ENCODE results near the gene SDK1.

SDK1 gene

DNA sequence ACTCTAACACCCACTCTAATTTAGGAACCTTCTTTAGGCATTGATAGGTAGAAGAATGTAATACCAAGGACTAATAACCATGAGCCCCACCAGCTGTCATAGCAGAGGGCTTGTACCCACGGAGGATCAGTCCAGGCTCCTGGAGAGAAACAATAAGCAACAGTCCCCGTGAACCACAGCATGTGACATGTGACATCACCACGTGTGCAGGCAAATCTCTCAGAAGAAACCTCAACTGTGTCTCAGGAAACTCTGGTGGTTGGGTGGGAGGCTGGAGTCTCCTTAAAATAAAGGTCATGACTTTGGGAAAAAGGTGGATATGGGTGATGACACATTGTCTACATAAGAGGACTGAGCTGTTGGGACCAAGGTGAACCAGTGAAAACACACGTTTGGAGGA is 727.2 kb downstream of the SDK1 start:
- DNase-seq: no peak

DNA sequence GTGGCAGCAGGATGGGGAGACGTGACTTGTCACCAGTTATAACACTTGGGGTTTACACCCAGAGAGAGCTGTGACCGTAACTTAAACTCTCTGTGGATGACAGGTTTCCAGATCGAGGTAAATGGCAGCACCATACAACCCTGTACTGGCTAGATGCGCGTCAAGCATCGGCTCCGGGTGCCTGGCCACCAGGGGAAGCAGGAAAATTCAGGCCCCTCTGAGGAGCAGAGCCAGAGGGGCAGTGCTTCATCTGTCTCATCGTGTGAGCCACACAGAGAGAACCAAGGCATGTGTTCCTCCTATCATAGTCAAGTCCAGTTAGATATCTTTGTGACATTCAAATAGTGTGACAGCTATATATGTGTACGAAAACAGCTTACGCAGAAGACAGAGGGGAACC is 728.9 kb downstream of the SDK1 start:
- DNase-seq: no peak

DNA sequence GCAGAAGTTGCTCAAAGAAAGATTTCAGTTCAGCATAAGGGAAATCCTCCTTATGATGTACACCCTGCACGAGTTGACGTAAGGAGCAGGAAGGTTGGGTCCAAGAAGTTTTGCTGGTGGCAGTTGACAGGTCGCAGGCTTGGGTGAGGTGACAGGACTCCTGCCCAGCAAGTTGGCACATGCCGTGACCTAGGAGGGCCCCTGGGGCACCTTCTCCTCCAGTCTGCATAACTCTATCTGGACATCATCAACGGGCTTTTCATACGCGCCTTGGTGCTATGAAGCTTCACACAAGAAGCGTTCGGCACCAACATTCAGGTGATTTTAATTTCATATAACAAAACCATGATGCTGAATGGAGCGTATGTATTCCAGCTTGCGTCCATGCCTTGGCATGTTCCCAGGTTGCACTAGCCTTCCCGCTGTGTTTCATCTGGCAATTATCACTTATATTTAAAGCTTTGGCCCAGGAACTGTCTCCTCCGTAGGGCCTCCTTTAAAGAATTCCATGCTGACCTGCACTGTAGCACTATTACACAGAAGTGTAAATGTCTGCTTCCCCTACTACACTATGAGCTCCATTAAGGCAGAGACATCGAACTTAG is 729.4 kb downstream of the SDK1 start:
- no peak for DNase-seq

DNA sequence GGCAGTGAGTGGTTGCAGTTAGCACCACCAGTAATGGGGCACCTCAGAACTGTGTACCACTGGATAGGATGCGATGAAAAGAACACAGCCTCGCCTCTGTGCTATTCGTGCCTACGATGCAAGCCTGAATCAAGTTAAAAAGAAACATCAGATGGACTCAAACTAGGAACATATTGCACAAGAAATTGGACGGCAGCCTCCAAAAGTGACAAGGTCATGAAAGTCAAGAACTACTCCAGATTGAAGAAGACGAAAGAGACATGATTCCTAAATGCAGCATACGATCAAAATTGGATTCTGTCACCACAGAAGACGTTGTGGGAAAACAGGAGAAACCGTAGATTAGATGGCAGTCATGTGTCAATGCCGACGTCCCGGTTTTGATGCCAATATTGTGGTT is 732.9 kb downstream of the SDK1 start:
- no peak for DNase-seq

DNA sequence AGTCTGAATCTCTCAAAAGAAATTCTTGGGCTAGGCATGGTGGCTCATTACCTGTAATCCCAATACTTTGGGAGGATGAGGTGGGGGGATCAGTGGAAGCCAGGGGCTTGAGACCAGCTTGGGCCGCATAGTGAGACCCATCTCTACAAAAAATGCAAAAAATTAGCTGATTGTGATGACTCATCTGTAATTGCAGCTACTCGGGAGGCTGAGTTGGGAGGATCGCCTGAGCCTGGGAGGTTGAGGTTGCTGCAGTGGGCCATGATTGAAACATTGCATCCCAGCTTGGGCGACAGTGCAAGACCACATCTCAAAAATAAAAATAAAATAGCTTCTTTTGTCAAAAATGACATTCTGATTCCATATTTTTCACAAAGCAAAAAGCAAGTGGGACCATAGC is 736.3 kb downstream of the SDK1 start:
- no peak for DNase-seq

DNA sequence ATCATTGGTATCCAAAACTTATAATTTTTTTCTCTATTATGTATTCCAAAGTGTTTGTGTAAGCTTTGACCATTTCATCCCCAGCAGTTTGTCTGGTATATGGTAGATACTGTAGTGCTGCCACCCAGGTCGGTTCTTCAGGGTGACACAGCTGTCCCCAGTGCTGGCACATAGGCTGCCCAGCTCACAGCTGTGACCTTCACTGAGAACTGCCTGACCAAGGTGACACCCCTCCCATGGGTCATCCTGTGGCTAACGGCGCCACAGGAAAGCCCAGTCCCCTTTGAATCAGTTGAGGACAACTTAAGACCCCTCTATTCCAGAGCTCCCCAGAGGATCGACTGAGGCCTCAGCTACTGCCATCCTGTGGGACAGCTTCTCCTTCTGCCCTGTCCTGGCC is 736.8 kb downstream of the SDK1 start:
- DNase-seq: no peak

DNA sequence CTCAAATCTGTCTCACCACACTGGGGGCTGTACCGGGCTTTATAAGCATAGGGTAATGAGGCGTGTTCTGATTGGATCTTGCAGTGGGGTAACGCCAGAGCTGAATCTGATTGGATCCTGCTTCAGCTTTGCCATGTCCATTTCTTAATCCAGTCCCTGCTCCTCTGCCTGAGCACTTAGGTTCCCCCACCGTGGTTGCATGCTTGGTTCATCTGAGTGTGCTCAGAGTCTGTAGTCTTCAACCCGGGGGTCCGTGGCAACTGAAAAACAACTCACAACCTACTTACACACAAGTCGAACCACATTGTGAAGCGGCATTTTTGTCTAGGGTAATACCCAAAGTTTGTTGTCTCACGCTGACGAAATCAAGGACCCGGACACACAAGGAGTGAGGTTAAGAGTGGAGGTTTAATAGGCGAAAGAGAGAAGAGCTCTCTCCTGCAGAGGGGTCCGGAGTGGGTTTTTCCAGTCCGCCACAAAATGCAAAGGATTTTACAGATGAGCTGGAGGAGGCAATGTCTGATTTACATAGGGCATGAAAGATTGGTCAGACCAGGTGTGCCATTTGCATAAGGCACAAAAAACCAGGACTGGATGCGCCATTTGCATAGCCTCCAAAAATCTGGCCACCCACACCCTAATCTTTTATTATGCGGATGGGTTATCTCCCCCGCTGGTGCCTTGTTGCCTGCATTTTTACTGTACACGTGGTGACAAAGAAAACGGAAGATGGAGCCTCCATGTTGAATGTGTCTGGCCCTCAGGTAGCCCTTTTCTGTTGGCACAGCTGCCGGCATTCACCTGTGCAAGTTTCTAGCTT is 739.3 kb downstream of the SDK1 start:
- DNase-seq: no peak

DNA sequence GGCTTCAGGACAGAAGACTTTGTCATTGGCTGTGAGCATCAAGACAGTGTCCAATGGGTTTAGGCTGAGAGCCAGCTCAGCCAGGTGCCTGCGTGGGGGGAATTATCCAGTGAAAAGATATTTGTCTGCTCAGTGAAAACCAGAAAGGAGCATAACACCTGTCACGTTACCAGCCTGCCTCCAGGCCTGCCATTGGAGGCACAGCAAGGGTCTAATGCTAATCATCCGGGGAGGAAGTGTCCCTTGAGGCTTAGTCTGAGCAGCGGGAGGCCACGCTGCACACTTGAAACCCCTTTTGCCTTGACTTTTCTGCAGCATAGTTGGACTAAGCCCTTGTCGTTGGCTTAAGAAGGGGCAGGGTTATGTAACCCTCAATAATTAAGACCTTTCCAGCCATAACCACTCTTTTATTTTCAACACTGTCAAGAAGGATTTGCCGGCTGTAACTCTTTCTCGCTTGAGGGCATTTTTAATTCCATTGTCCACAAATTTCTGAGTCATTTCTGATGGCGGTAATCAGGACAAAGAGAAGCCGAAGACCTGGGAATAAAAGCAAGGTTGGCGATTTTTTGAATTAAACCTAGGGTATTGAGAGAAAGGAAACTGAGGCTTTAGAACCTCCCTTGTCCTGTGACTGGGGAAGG is 741.5 kb downstream of the SDK1 start:
- no peak for DNase-seq

DNA sequence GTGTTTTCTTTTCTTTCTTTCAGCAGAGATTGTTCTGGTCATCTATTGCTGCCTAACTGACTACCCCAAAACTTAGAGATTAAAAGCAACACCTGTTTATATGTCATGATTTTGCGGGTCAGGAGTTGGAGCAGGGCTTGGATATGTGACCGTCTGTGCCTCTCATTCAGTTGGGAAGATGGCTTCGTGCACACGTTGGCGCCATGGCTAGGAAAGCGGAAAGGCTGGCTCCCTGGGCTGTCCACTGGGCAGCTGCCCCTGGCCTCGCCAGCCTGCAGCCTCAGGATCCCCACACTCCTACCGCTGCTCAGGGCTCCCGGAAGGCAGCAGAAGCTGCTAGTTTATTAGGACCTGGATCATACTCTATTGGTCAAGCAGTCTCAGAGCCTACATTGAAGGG is 742.9 kb downstream of the SDK1 start:
- no peak for DNase-seq

DNA sequence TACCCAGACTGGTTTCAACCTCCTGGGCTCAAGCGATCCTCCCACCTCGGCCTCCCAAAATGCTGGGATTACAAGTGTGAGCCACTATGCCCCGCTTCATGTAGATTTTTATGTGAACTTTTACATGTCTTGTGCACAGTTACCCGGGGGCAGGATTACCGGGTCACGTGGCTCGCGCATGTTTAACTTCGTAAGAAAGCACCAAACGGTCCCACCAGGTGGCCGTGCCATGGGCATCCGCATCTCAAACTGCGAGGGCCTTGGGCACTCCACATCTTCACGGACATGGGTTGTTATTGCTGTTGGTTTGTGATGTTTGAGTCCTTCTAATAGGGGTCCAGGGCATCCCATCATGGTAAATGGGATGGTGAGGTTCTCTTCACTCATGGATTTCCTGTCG is 744.4 kb downstream of the SDK1 start:
- no peak for DNase-seq

DNA sequence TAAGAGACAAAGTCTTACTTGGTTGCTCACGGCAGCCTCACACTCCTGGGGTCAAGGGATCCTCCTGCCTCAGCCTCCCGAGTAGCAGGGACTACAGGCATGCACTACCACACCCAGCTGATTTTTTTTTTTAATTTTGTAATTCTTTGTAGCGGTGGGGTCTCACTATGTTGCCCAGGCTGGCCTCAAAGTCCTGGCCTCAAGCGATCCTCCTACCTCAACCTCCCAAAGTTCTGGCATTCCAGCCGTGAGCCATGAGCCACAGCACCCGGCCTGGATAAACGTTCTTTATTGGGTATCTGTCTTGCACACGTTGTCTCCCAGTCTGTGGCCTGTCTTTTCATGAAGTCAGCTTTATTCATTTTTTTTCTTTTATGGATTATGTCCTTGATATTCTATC is 744.9 kb downstream of the SDK1 start:
- no peak for DNase-seq

DNA sequence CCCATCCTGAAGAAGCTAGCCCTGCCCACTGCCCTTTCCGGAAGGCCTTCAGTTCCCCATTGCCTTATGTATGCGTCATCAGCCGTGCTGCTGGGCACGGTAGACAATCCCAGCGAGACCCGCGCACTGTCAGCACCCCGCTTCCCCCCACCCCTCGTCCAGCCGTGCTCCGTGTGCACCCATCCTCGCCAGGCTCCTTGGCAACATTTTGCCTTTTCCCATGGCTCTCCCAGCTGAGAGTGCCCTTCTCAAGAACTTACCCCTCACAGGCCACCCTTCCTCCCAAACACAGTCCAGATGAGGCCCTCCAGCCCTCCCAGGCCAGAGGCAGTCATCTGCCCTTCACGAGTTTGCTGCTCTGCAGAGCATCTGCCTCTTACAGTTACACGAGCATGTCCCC is 747.3 kb downstream of the SDK1 start:
- DNase-seq: no peak

DNA sequence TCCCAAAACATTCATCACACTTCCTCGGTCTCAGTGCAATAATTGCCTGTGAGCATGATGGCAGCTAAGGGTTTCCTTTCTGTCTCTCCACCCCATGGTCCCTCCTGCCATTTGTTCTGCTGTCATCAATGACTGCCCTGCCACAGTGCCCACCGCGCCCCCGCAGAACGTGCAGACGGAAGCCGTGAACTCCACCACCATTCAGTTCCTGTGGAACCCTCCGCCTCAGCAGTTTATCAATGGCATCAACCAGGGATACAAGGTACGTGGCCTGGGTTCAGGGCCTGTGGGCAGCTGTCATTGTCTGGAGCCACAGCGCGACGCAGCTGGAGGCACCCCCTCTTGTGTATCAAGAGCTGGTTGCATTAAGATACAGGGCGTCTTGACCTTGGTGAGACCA is 748.1 kb downstream of the SDK1 start:
- DNase-seq: no peak

DNA sequence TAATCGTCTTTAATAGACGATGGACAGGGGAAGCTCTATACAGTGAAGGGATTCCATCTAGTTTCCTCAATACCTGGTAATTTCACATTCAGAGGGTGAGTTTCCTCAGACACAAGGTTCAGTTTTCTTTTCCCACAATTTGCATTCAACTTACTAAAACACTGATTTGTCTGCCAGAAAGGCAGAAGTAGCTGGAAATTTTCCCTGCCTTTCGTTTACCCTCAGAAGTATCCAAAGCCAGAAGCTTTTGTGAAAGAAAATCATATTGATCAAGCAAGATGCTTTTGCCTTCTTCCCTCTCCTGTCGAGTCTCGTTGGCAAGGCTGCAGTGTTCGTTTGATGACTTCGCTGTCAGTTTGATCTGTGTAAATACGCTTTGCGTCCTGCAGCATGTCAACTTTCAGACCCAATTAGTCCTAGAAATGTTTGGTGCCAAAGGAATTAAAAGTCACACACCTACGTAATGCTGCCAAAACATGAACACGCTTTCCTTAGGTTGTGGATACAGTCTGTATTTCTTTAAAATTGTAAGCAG is 749.1 kb downstream of the SDK1 start:
- DNase-seq: no peak

DNA sequence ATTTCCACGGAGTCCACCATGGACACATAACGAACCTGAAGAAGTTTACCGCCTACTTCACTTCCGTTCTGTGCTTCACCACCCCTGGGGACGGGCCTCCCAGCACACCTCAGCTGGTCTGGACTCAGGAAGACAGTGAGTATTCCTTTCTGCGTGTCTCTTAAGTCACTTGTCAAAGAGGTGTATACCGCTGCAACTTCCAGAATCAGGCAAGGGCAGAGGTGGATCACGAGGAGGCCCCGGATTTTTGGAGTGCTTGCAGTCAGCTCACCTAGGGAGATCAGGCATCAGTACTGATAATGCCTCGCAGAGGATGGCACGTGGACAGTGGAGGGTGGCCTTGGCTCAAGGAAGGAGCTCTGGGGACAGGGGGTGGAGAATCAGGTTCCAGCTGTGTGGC is 750.6 kb downstream of the SDK1 start:
- no peak for DNase-seq

DNA sequence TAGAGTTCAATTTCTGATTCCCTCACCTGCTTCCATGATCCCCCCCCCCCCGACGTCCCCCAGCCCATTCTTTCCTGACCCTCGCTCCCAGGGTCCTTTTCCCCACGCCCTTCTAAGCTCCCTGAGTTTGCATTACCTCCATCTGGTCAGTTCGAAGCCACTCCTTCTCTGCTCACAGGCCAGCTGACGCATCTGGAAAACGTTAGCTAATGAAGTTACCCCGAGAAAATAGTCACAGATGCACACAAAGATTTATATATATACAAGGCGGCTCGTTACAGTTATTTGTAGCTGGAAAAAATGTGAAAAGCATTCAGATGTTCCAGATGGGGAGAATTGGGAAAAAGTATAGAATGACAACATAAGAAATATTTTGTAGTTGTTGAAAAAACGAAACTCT is 751.1 kb downstream of the SDK1 start:
- DNase-seq: no peak

DNA sequence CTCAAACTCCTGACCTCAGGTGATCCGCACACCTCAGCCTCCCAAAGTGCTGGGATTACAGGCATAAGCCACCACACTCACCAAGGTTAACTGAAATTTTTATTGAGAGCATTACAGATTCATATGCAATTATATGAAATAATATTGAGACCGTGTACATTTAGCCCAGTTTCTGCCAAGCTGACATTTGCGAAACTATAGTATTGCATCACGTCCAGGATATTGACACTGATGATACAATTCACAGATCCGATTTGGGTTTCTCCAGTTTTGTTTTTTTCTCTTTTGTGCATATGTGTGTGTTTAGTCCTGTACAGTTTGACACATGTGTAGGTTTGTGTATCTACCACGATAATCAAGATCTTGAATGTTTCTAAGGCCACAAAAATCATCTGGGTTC is 753.1 kb downstream of the SDK1 start:
- no peak for DNase-seq

DNA sequence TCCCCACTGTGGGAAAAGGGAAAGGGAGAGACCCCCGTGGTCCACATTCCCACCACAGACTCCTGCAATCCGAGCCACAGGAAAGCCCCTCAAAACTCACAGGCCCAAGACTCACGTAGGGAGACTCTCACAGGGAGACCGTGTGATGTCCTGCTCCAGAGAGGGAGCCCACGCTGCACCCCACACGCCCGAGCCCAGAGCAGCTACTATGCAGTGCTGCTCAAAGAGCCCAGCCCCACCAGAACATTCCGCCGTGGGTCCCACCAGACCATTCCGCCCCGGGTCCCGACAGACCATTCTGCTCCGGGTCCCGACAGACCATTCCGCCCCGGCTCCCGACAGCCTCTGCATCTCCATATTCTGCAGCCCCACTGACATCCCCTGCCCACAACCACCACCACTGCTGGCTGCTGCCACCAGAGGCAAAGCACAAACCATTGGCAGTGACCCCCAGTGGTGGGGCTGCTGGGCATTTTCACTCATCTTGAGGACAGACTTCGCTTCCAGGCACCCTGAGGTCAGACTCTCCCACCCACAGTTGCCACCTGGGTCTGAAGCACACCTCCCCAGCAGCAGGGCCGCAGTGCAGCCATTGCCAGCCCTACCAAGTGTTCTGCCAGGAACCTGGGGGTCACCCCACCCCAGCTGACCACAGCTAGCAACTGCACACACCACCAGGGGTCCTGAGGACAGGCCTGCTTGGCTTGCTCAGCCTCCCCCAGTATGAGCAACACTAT is 755.7 kb downstream of the SDK1 start:
- no peak for DNase-seq

DNA sequence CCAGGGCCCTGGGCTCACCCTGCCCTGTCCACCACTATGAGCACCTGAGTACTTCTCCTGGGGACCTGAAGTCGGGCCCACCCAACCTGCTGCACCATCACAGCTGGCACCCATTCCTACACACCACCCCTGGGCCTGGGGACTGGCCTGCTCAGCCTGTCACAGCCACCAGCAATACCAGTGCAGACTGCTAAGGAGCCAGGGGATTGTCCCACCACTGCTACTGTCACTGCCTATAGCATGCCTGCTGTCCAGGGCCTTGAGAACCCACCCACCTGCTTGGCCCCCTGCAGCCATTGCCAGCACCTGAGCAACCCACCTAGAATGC is 756.2 kb downstream of the SDK1 start:
- no peak for DNase-seq

DNA sequence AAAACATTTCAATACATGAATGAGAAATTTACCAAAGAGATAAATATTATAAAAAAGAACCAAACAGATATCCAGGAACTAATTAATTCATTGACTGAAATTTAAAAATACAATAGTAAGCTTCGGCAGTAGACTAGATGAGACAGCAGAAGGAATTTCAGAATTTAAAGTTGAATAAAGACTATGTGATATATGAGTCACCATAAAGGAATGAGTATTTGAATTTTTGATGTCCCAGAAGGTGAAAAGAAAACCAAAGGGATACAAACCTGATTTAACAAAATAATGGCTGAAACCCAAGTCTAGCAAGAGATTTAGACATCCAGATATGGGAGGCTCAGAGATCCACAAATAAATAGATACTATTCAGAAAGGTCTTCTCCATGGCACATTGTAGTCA is 757.1 kb downstream of the SDK1 start:
- DNase-seq: no peak

DNA sequence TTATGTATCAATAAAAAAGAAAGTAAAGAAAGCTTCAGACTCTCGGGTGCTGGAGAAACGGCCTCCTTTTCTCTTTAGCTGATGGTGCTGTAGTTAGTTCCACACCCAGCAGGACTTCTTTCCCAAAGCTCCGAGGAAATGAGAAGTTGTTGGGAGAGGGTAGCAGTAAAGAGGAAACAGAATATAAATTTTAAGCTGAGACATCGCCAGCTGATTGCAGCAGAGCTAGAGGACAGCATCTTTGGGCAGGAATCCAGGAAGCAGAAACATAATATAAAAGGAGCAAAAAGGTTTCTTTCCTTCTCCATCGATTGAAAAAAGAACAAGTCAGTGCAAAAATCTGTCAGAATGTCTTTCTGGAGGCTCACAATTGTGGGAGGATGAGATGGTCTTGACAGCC is 764.1 kb downstream of the SDK1 start:
- no peak for DNase-seq

DNA sequence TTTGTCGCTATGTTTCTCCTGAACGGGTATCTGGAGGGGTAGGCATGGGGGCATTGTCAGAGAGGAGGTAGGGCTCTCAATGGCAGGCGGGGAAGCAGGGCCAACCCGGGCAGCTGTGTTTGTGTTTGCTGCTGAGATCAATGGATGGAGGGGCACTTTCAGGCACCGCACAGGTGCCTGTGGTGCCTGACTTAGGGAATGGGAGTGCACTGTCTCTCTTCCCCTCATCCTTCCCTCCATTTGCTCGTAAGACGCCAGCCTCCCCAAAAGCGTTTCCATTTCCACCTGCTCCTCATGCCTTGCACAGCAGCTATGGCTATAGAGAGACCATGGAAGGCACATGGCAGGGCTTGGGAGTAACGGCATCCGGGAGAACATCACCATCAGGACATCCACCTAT is 765.2 kb downstream of the SDK1 start:
- DNase-seq: no peak

DNA sequence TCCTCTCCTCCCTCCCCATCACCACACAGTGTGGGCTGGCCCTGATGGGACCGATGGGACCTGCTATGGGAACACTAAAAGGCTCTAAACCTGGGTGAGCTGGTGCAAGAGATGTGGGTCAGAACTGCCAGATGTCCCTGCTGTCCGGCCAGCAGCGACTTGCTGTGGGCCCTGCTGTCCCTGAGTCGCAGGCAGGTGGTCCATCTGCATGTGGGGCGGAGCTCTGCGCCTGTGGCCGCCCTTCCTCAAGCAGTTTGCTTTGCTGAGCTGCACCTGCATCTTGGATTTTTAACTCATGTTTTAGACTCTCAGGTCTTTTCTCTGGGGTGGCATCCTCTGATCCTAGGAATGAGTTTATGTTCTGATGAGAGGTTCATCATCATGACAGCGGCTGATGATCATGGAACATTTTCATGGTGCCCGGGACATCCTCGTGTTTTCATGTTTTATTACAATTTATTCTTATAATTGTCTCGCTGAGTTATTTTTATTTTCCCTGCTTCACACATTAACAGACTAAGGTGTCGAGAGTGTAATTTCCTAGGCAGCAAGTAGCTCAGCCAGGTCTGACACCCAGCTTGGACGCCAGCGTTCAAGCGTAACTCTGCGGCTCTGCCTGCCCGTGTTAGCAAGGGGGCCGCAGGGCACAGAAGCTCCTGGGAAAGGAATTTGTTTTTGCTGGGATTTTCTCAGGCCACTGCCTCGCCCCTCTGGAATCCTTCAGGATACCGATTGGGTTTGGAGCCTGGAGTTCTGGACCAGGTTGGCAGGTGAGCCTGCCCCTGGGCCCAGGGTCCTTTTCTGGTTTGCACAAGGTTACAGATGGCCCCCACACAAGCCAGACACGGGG is 765.8 kb downstream of the SDK1 start:
- DNase-seq: no peak
